ENCODE results near the gene AK8. TPM values are rescaled to one million over a fixed set of nuclear protein-coding genes. Genes with fewer than 3 reads are reported as not detected.

AK8 gene
- total RNA-seq, 1 donor from 2014 or later, result 0.74 TPM

- H3K4me1 ChIP-seq, result peaks cover 5% of the 10 kb centered on the region
- no peaks in the 10 kb centered on the region for H3K9me3 ChIP-seq (replicated peaks)
- DNase-seq, result no peak
- peaks cover 32% of the 10 kb centered on the region for H3K27me3 ChIP-seq (ENCODE audit: low read depth)
- H3K36me3 ChIP-seq, result no peaks in the 10 kb centered on the region
- no peak overlapping the region for H3K27ac ChIP-seq (replicated peaks)
- no peak overlapping the region for H3K4me3 ChIP-seq
- intact Hi-C loops (cut with micrococcal nuclease), result no loop called here
- no peak for TF ChIP-seq CTCF (IDR thresholded peaks at IDR 0.05; ENCODE audit: borderline replicate concordance)
Measured at GRCh38 chr9:132733260-132733815, 144.7 kb downstream of the AK8 start.

- Histone ChIP-seq H3K27me3 (ENCODE audit: low read depth) (peaks cover 31% of the 10 kb centered on the region), H3K4me1 (peaks cover 5% of the 10 kb centered on the region), H3K9me3 (replicated peaks) (no peaks in the 10 kb centered on the region), H3K27ac (replicated peaks) (no peak overlapping the region), H3K4me3 (no peak overlapping the region), H3K36me3 (no peaks in the 10 kb centered on the region)
- intact Hi-C loops (cut with micrococcal nuclease), result no loop called here
- no peak for DNase-seq
- no peak for TF ChIP-seq CTCF (IDR thresholded peaks at IDR 0.05; ENCODE audit: borderline replicate concordance)
Measured at GRCh38 chr9:132732326-132733259, 145.5 kb downstream of the AK8 start.

- intact Hi-C loops (cut with micrococcal nuclease), result no loop called here
- peaks cover 30% of the 10 kb centered on the region for H3K27me3 ChIP-seq (ENCODE audit: low read depth)
- no peak for TF ChIP-seq CTCF (IDR thresholded peaks at IDR 0.05; ENCODE audit: borderline replicate concordance)
- no peak for DNase-seq
- no peak overlapping the region for H3K27ac ChIP-seq (replicated peaks)
- H3K9me3 ChIP-seq (replicated peaks), result no peaks in the 10 kb centered on the region
- H3K36me3 ChIP-seq, result no peaks in the 10 kb centered on the region
- H3K4me1 ChIP-seq, result peaks cover 5% of the 10 kb centered on the region
- H3K4me3 ChIP-seq, result no peak overlapping the region
Measured at GRCh38 chr9:132731230-132731629, 146.9 kb downstream of the AK8 start.

GRCh38 chr9:132730054-132731033, 147.7 kb downstream of the AK8 start:
- Histone ChIP-seq H3K4me3 (no peak overlapping the region), H3K9me3 (replicated peaks) (no peaks in the 10 kb centered on the region), H3K4me1 (peaks cover 5% of the 10 kb centered on the region), H3K27ac (replicated peaks) (no peak overlapping the region), H3K27me3 (ENCODE audit: low read depth) (peaks cover 27% of the 10 kb centered on the region), H3K36me3 (no peaks in the 10 kb centered on the region)
- TF ChIP-seq CTCF (IDR thresholded peaks at IDR 0.05; ENCODE audit: borderline replicate concordance), result no peak
- no peak for DNase-seq
- intact Hi-C loops (cut with micrococcal nuclease), result no loop called here

- no peak for TF ChIP-seq CTCF (IDR thresholded peaks at IDR 0.05; ENCODE audit: borderline replicate concordance)
- no peaks in the 10 kb centered on the region for H3K36me3 ChIP-seq
- no peak overlapping the region for H3K27ac ChIP-seq (replicated peaks)
- no peaks in the 10 kb centered on the region for H3K9me3 ChIP-seq (replicated peaks)
- intact Hi-C loops (cut with micrococcal nuclease), result no loop called here
- no peak for DNase-seq
- no peak overlapping the region for H3K4me3 ChIP-seq
- peaks cover 5% of the 10 kb centered on the region for H3K4me1 ChIP-seq
- H3K27me3 ChIP-seq (ENCODE audit: low read depth), result peaks cover 24% of the 10 kb centered on the region
Measured at GRCh38 chr9:132729235-132729890, 148.7 kb downstream of the AK8 start.

Measured in left ventricle myocardium inferior (tissue), 1 donor.